ENCODE data around the gene HOXD3.

The HOXD3 gene

DNA sequence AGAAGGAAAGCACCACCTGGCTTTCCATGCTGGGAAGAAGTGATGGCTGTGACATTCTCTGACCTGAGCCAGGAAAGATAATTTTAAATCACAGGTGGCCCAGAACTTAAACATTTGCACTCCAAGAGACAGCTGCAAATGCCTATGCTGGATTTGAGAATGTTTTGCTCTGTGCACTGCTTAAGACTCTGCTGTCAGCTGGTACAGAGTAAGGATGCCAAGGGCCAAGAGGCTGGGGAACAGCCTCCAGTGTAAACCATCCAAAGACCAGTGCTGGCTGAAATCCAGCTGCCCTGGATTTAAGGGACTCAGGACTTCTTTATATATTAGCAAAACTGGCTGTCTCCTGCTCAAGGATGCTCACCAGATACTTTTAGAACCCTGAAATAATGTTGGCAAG is 23.7 kb upstream of the HOXD3 start:
- peaks cover 0 to 42% of the 10 kb centered on the region in 2 donors for H3K27me3 ChIP-seq
- no peak for DNase-seq
- H3K4me3 ChIP-seq: no peak overlapping the region
- H3K36me3 ChIP-seq: no peaks in the 10 kb centered on the region
- H3K4me1 ChIP-seq: peaks cover 0 to 61% (median 39%) of the 10 kb centered on the region in 4 donors
- no peaks in the 10 kb centered on the region for H3K9me3 ChIP-seq
- intact Hi-C loops (cut with DNase I; ENCODE audit: low total_unique reads): no loop called here
- no peak overlapping the region for H3K27ac ChIP-seq
- TF ChIP-seq, protein P1, sequence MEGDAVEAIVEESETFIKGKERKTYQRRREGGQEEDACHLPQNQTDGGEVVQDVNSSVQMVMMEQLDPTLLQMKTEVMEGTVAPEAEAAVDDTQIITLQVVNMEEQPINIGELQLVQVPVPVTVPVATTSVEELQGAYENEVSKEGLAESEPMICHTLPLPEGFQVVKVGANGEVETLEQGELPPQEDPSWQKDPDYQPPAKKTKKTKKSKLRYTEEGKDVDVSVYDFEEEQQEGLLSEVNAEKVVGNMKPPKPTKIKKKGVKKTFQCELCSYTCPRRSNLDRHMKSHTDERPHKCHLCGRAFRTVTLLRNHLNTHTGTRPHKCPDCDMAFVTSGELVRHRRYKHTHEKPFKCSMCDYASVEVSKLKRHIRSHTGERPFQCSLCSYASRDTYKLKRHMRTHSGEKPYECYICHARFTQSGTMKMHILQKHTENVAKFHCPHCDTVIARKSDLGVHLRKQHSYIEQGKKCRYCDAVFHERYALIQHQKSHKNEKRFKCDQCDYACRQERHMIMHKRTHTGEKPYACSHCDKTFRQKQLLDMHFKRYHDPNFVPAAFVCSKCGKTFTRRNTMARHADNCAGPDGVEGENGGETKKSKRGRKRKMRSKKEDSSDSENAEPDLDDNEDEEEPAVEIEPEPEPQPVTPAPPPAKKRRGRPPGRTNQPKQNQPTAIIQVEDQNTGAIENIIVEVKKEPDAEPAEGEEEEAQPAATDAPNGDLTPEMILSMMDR (IDR thresholded peaks at IDR 0.05): no peak

DNA sequence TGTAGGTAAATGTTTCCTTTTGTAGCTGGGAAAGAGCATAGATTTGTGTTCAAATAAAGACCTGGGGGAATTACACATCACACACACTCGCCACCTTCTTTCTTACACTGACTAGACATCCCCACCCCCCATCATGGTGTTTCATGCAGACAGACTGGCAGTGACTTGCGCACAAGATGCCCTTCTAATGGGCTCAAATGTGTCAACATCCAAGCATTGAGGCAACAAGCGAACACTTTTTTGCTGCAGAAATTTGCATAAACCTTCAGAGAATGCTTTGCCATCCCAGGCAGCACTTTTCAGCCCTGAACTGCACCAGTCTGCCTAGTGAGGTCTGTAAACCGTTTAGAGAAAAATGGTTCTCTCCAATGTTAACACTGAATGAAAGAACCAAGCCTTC is 23.1 kb upstream of the HOXD3 start:
- peaks cover 0 to 55% (median 33%) of the 10 kb centered on the region in 4 donors for H3K4me1 ChIP-seq
- DNase-seq: no peak
- no peak overlapping the region for H3K4me3 ChIP-seq
- TF ChIP-seq, protein P1 (IDR thresholded peaks at IDR 0.05): no peak
- H3K9me3 ChIP-seq: no peaks in the 10 kb centered on the region
- intact Hi-C loops (cut with DNase I; ENCODE audit: low total_unique reads): no loop called here
- no peak overlapping the region for H3K27ac ChIP-seq
- peaks cover 0 to 36% of the 10 kb centered on the region in 2 donors for H3K27me3 ChIP-seq
- no peaks in the 10 kb centered on the region for H3K36me3 ChIP-seq

DNA sequence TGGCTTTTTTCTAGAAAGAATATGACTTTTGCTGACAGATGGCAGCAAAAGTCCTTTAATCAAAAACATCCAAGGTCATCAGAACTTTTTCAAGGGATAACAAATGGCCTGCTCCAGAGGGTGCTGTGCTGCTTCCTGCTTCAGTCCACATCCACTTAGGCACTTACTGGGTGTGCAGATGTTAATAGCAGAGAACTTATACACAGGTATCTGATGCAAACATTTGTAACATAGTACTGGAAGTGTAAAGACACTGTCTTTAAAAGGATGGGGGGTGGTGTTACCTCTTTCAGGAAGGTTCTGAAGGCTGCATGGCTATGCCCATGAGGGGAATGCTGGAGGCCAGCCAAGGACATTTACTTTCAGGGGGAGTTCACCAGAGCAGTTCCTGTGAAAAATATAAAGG is 22.1 kb upstream of the HOXD3 start:
- H3K4me1 ChIP-seq: peaks cover 0 to 52% (median 30%) of the 10 kb centered on the region in 4 donors
- H3K9me3 ChIP-seq: no peaks in the 10 kb centered on the region
- DNase-seq: no peak
- TF ChIP-seq, protein P1 (IDR thresholded peaks at IDR 0.05): no peak
- no peaks in the 10 kb centered on the region for H3K36me3 ChIP-seq
- no peak overlapping the region for H3K4me3 ChIP-seq
- intact Hi-C loops (cut with DNase I; ENCODE audit: low total_unique reads): no loop called here
- peaks cover 0 to 34% of the 10 kb centered on the region in 2 donors for H3K27me3 ChIP-seq
- H3K27ac ChIP-seq: peak overlapping the region in 1 of 2 donors; percentile 85

- peak overlapping the region; percentile 64 to 66 for H3K4me3 ChIP-seq
- DNase-seq: peak in 1 of 2 donors; percentile 39
- no peaks in the 10 kb centered on the region for H3K36me3 ChIP-seq
- peaks cover 0 to 22% of the 10 kb centered on the region in 2 donors for H3K27me3 ChIP-seq
- intact Hi-C loops (cut with DNase I; ENCODE audit: low total_unique reads): no loop called here
- peaks cover 0 to 49% (median 29%) of the 10 kb centered on the region in 4 donors for H3K4me1 ChIP-seq
- TF ChIP-seq, protein P1 (IDR thresholded peaks at IDR 0.05): no peak
- H3K9me3 ChIP-seq: no peaks in the 10 kb centered on the region
- peak overlapping the region; percentile 85 to 90 for H3K27ac ChIP-seq
These were observed 20.5 kb upstream of the HOXD3 start for GRCh38 chr2:176136374-176137251.

- peak overlapping the region; percentile 85 to 90 for H3K27ac ChIP-seq
- H3K27me3 ChIP-seq: peaks cover 0 to 22% of the 10 kb centered on the region in 2 donors
These were observed 19.9 kb upstream of the HOXD3 start for GRCh38 chr2:176137252-176137580.

More at GRCh38 chr2:176137252-176137580, 19.9 kb upstream of the HOXD3 start:
- H3K9me3 ChIP-seq: no peaks in the 10 kb centered on the region
- intact Hi-C loops (cut with DNase I; ENCODE audit: low total_unique reads): no loop called here
- H3K4me1 ChIP-seq: peaks cover 0 to 49% (median 29%) of the 10 kb centered on the region in 4 donors
- peak overlapping the region; percentile 64 to 66 for H3K4me3 ChIP-seq
- no peak for DNase-seq
- H3K36me3 ChIP-seq: no peaks in the 10 kb centered on the region
- TF ChIP-seq, protein P1 (IDR thresholded peaks at IDR 0.05): no peak
